BJ (cell line): ENCODE data around the gene GJB3. TPM values are rescaled to one million over a fixed set of nuclear protein-coding genes. Genes with fewer than 3 reads are reported as not detected.

Experiments used
- CTCF ChIA-PET: fragments of 350-600 bp; formaldehyde crosslinking; extraction: SDS; loops from one replicate; lab custom pipeline; 2021; ENCODE audit warnings: antibody characterized with exemption, inconsistent platforms; lab: Yijun Ruan, JAX
- POLR2A ChIA-PET: fragments of 300-600 bp; sonication (Branson Sonifier 250); formaldehyde crosslinking; extraction: SDS; loops from one replicate; lab custom pipeline; 2021; ENCODE audit warnings: antibody characterized with exemption; lab: Charles Lee
- DNase-seq: peaks from one replicate; pipeline ENCODE4 v3.0.0-alpha.2; 2011; ENCODE audit warnings: low read depth
- H3K27me3 ChIP-seq: 2 replicates; pipeline ENCODE4 v1.6.0; 2011; ENCODE audit warnings: low read length; ENCODE audit not compliant: control insufficient read depth, insufficient read depth
- H3K36me3 ChIP-seq: 2 replicates; pipeline ENCODE4 v1.5.1; 2011; ENCODE audit warnings: low read length; ENCODE audit not compliant: control insufficient read depth, insufficient read depth
- H3K4me3 ChIP-seq: 2 replicates; pipeline ENCODE4 v1.5.1; 2011; ENCODE audit warnings: low read depth, mild to moderate bottlenecking, control low read depth, low read length
- polyA plus RNA-seq: library from polyadenylated mRNA; depleted of rRNA; stranded (reverse); fragments of >200 nt; gene quantifications from 2 replicates; pipeline ENCODE4 v1.2.3, GENCODE V29; 2011; rRNA removed
- TF ChIP-seq, protein P1 (sequence below): IDR thresholded peaks from 2 replicates; pipeline ENCODE4 v1.5.1; 2011; ENCODE audit warnings: low read depth, mild to moderate bottlenecking, control low read depth, inconsistent platforms, low read length, moderate library complexity; ENCODE audit not compliant: insufficient read depth

Gene GJB3
- polyA plus RNA-seq, 1 experiment = not detected

DNA sequence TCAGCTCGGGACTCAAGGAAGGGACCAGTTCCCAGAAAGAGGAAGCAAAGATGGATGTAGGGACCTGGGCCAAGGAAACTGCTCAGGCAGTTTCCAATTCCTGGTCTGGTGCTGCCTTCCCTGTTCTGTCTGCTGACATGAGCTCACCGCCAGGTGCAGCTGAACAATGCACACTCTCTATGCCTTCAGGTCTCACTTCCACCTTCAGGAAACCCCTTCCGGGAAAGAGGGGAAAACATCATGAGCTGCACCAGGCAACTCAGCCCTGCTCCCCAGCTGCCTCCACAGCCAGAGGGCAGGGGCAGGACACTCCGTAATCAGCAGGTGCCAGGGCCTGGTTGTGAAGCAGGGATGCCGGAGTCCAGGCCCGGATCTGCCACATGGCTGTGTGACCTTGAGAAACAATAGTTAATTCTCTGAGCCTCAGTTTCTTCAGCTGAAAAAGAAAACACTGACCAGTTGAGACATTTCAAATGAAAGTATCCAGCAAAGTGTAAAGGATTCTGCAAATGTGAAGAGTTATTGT is 50.8 kb downstream of the GJB3 start:
- no peaks in the 10 kb centered on the region for H3K36me3 ChIP-seq
- TF ChIP-seq, protein P1, sequence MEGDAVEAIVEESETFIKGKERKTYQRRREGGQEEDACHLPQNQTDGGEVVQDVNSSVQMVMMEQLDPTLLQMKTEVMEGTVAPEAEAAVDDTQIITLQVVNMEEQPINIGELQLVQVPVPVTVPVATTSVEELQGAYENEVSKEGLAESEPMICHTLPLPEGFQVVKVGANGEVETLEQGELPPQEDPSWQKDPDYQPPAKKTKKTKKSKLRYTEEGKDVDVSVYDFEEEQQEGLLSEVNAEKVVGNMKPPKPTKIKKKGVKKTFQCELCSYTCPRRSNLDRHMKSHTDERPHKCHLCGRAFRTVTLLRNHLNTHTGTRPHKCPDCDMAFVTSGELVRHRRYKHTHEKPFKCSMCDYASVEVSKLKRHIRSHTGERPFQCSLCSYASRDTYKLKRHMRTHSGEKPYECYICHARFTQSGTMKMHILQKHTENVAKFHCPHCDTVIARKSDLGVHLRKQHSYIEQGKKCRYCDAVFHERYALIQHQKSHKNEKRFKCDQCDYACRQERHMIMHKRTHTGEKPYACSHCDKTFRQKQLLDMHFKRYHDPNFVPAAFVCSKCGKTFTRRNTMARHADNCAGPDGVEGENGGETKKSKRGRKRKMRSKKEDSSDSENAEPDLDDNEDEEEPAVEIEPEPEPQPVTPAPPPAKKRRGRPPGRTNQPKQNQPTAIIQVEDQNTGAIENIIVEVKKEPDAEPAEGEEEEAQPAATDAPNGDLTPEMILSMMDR = no peak
- DNase-seq = no peak
- no peak overlapping the region for H3K4me3 ChIP-seq
- CTCF ChIA-PET = interaction anchor here (1.1 to 1.4 kb wide), 2 partner anchors 21 to 45 kb away, joined by 3 to 6 read pairs; no protein-coding TSS in a partner anchor
- POLR2A ChIA-PET = no interaction called here
- no peaks in the 10 kb centered on the region for H3K27me3 ChIP-seq

DNA sequence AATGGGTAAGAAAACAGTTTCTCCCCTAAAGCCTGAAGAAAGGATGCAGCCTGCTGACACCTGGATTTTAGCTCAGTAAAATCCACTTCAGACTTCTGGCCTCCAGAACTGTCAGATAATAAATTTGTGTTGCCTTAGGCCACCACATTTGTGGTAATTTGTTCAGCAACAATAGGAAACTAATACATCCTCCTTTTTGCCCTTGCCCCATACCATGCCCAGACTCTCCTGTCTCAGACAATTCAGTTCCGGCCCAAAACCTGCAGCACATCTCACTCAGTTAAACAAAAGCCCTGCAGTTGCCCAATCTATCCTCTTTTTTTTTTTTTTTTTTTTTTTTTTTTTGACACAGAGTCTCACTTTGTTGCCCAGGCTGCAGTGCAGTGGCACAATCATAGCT is 52.7 kb downstream of the GJB3 start:
- Histone ChIP-seq H3K4me3 (no peak overlapping the region), H3K36me3 (no peaks in the 10 kb centered on the region), H3K27me3 (no peaks in the 10 kb centered on the region)
- CTCF ChIA-PET = interaction anchor here (1.4 kb wide), 1 partner anchor 47 kb away, joined by 3 read pairs; no protein-coding TSS in a partner anchor
- TF ChIP-seq, protein P1 = no peak
- POLR2A ChIA-PET = no interaction called here
- no peak for DNase-seq

Other genes starting within 250 kb of the GJB3 start
- not detected in 2 replicates for gene GJB5, start 26.2 kb upstream of the GJB3 start, polyA plus RNA-seq
- not detected in 2 replicates for gene GJB4, start 21.5 kb upstream of the GJB3 start, polyA plus RNA-seq
- gene GJA4, start 11.8 kb downstream of the GJB3 start, polyA plus RNA-seq = not detected in 2 replicates
- gene SMIM12, start 78.5 kb downstream of the GJB3 start, polyA plus RNA-seq = 41.9 and 44.8 TPM in 2 replicates
- gene DLGAP3, start 148.4 kb downstream of the GJB3 start, polyA plus RNA-seq = not detected in 2 replicates
- 69.4 and 79.5 TPM in 2 replicates for gene TMEM35B, start 204.1 kb downstream of the GJB3 start, polyA plus RNA-seq